GM19240 (cell line): ENCODE results near the gene CIDEA.

Experiments
- DNase-seq: peaks from one replicate; pipeline ENCODE4 v3.0.0; 2011; ENCODE audit warnings: low spot score; ENCODE audit not compliant: insufficient read length

CIDEA gene

DNA sequence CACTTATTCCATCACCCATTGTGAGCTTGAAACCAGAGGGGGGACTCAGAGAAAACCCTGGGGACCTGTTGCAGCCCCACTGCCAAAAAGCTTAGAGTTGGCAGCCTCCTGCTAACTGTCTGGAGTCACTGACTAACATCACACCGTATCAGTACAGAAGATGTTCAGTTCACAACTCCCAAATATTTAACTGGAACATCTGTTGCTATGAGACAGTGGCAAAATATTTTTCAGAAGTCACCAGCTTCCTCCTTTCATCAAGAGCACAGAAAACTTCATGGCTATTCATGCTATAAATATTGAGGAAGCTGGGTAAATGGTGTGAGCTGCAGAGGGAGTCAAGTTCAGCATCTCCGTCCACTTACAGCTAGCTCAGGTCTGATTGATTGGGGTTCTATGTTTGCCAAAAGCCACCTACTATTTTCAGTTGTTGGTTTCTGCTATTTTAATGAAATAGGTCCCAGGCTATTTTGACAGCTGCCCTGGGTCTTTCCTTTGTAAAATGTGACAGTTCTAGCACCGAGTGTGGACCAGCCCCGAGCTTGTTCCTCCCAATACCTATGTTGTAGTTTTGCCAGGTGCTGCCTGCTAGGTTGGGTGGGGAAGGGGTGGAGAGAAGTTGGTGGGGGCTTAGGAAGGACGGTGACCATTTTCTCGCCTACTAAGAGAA is 63.6 kb downstream of the CIDEA start:
- no peak for DNase-seq

DNA sequence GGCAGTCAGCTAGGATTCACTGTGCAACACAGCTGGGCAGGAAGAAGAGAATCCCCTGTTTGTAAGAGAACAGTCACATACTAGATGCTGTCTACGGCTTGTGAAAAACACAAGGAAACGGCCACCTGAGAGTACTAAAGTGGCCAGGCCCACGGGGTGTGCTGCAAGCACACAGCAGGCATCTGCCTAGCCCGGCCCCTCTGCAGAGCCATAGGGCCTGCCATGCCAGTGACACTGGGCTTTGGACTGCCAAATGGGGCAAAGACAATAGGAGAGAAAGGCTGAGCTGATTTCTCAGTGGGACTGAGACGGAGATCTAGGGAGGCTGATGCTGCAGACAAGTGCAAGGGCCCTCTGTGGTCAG is 64.2 kb downstream of the CIDEA start:
- DNase-seq, result no peak

DNA sequence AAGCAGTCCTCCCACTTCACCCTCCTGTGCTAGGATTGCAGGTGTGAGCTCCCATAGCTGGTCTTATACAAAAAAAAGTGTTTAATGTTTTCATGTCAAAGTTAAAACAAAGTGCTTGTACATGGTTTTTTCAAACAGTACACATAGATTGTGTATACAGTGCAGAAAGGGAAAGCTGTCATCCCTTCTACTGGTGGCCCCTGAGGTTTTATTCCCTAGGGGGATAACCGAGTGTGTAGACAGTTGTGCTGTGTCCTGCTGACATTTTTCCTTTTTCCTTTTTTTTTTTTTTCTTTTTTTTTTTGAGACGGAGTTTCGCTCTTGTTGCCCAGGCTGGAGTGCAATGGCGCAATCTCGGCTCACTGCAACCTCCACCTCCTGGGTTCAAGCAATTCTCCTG is 64.7 kb downstream of the CIDEA start:
- DNase-seq, result no peak

DNA sequence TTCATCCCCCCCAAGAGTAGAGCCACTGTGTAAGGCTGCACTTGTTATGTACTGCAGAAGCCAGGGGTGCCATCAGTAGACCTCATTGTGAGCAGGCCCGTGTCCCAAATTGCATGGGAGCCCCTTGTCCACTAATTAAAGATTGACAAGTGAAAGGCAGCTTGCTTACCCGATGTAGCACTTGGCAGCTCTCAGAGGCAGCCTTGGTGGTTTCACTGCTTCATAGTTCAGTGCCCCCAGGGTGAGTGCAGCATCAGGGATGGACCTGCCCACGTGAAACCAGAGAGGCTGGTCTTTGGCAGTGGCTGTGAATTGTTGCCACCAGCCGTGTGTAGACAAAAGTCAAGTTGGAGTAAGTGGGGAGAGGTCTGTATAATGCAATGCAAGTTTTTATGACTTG is 67.2 kb downstream of the CIDEA start:
- DNase-seq, result no peak

DNA sequence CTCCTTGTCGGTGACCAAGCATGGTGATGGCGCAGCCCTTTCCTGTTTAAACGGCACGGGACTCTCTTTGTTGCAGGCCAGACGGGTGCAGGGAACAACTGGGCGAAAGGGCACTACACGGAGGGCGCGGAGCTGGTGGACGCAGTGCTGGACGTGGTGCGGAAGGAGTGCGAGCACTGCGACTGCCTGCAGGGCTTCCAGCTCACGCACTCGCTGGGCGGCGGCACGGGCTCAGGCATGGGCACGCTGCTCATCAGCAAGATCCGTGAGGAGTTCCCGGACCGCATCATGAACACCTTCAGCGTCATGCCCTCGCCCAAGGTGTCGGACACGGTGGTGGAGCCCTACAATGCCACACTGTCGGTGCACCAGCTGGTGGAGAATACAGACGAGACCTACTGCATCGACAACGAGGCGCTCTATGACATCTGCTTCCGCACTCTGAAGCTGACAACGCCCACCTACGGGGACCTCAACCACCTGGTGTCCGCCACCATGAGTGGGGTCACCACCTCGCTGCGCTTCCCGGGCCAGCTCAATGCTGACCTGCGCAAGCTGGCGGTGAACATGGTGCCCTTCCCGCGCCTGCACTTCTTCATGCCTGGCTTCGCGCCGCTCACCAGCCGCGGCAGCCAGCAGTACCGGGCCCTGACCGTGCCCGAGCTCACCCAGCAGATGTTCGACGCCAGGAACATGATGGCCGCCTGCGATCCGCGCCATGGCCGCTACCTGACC is 71.0 kb downstream of the CIDEA start:
- DNase-seq, result no peak

DNA sequence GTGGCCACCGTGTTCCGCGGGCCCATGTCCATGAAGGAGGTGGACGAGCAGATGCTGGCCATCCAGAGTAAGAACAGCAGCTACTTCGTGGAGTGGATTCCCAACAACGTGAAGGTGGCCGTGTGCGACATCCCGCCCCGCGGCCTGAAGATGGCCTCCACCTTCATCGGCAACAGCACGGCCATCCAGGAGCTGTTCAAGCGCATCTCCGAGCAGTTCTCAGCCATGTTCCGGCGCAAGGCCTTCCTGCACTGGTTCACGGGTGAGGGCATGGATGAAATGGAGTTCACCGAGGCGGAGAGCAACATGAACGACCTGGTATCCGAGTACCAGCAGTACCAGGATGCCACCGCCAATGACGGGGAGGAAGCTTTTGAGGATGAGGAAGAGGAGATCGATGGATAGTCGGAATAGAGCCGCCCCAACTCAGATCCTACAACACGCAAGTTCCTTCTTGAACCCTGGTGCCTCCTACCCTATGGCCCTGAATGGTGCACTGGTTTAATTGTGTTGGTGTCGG is 71.6 kb downstream of the CIDEA start:
- no peak for DNase-seq

DNA sequence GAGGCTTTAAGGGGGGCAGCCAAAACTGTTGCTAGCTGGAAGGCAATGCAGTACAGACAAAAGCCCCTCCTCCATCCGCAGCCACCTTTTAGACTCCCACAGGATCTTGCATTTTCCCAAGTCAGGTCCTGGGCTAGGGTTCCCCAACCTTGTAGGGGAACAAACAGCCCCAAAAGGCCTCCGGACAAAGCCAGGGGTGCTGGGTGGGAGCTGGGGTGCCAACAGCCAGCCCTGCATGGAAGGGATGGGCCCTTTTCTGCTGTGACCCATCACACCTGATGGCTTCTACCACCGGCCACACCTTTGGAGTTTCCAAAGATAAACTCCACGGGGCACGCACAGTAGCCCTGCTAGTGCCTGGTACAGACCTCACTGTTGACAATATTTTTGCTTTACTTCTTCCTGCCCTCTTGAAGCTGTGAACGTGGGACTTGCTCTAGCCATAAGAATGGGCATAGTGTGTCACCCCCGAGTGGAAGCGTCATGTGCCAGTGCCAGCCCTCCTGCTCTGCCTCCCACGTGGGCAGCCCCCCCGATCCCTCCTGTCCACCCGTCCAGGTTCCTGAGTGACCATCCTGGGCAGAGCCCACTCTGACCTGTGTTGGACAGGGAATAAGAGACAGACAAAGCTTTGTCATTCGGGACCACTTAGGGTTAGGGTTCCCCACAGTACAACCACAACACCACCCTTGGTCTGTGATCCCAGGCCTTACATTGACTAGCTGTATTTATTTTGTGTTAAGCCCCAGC is 72.7 kb downstream of the CIDEA start:
- DNase-seq, result no peak
